K562 treated with DMSO at 1 percent for 4 hours (cell line): ENCODE measurements around the gene SLC47A2. TPM values are rescaled to one million over a fixed set of nuclear protein-coding genes. Genes with fewer than 3 reads are reported as not detected.

Experiments used
- total RNA-seq: library from RNA; unstranded; fragments of 300-600 nt; gene quantifications from 2 replicates; pipeline ENCODE4 v1.2.3, GENCODE V29; 2022; ENCODE audit not compliant: insufficient read depth

Gene SLC47A2
- total RNA-seq: not detected in 2 replicates

GRCh38 chr17:19716108-19717030 lies at the start of gene SLC47A2:
SLC47A2 (minus strand) TSS chr17:19716584; CDS start chr17:19716555, 29 bp downstream.

GRCh38 chr17:19747829-19748806 lies 31.7 kb upstream of the SLC47A2 start, which contains the start of gene ALDH3A1:
ALDH3A1 (minus strand) TSS chr17:19748298; CDS start chr17:19745129, 3,169 bp downstream.

GRCh38 chr17:19648475-19649273 lies 67.7 kb downstream of the SLC47A2 start, which contains the start of gene ALDH3A2:
ALDH3A2 (plus strand) TSS chr17:19648751; CDS start chr17:19648972, 221 bp downstream.

Other genes with a start within 250 kb of the SLC47A2 start
- not detected in 2 replicates for gene SLC47A1, start 182.7 kb downstream of the SLC47A2 start, total RNA-seq
- not detected in 2 replicates for gene ALDH3A2, start 67.8 kb downstream of the SLC47A2 start, total RNA-seq
- gene ALDH3A1, start 31.7 kb upstream of the SLC47A2 start, total RNA-seq: not detected in 2 replicates
- not detected in 2 replicates for gene ULK2, start 151.4 kb upstream of the SLC47A2 start, total RNA-seq